Mesendoderm (in vitro differentiated cells): ENCODE results near the gene UBR3.
"Not testable (repeated sequence)": the region's sequence is repeated elsewhere in the genome, so short reads cannot be mapped to it uniquely, and the experiment has no call there.

Experiments used
- DNase-seq: peaks from one replicate; pipeline ENCODE4 v3.0.0; 2013
- H2AK5ac ChIP-seq: 2 replicates; pipeline ENCODE4 v1.6.1; 2013; ENCODE audit warnings: low read length, inconsistent platforms
- H2BK120ac ChIP-seq: 2 replicates; pipeline ENCODE4 v1.6.1; 2013; ENCODE audit warnings: low read depth, mild to moderate bottlenecking, low read length, moderate library complexity, mixed read lengths
- H2BK15ac ChIP-seq: replicated peaks from 2 replicates; pipeline ENCODE4 v1.6.1; 2013; ENCODE audit warnings: low read depth, mild to moderate bottlenecking, moderate library complexity
- H2BK5ac ChIP-seq: 2 replicates; pipeline ENCODE4 v1.6.1; 2013; ENCODE audit warnings: low read length, inconsistent platforms
- H3K18ac ChIP-seq: 2 replicates; pipeline ENCODE4 v1.6.1; 2013; ENCODE audit warnings: mild to moderate bottlenecking, low read length, mixed read lengths
- H3K23ac ChIP-seq: one replicate; pipeline ENCODE4 v1.6.1; 2013; ENCODE audit warnings: low read length
- H3K27ac ChIP-seq: 2 replicates; pipeline ENCODE4 v1.5.1; 2013; ENCODE audit warnings: low read depth, mild to moderate bottlenecking, inconsistent platforms, low read length, moderate library complexity
- H3K27me3 ChIP-seq: 2 replicates; pipeline ENCODE4 v1.6.1; 2013; ENCODE audit warnings: low read length, control low read depth, mild to moderate bottlenecking, inconsistent platforms; ENCODE audit not compliant: insufficient read depth, poor library complexity
- H3K36me3 ChIP-seq: 2 replicates; pipeline ENCODE4 v1.6.1; 2013; ENCODE audit warnings: low read length, inconsistent platforms; ENCODE audit not compliant: control insufficient read depth, insufficient read depth
- H3K4ac ChIP-seq: one replicate; pipeline ENCODE4 v1.6.1; 2013; ENCODE audit warnings: low read depth, mild to moderate bottlenecking, low read length, moderate library complexity
- H3K4me1 ChIP-seq: 2 replicates; pipeline ENCODE4 v1.6.1; 2013; ENCODE audit warnings: low read depth, low read length, inconsistent platforms; ENCODE audit not compliant: control insufficient read depth
- H3K4me2 ChIP-seq: 2 replicates; pipeline ENCODE4 v1.6.1; 2013; ENCODE audit warnings: low read length
- H3K4me3 ChIP-seq: 2 replicates; pipeline ENCODE4 v1.5.1; 2013; ENCODE audit warnings: mild to moderate bottlenecking, low read length
- H3K56ac ChIP-seq: one replicate; pipeline ENCODE4 v1.6.1; 2013; ENCODE audit warnings: low read length
- H3K79me1 ChIP-seq: 2 replicates; pipeline ENCODE4 v1.6.1; 2013; ENCODE audit warnings: low read length, inconsistent platforms
- H3K79me2 ChIP-seq: 2 replicates; pipeline ENCODE4 v1.6.1; 2013; ENCODE audit warnings: mild to moderate bottlenecking, low read length; ENCODE audit not compliant: control insufficient read depth, insufficient read depth
- H3K9ac ChIP-seq: 2 replicates; pipeline ENCODE4 v1.6.1; 2013; ENCODE audit warnings: low read length, inconsistent platforms
- H4K5ac ChIP-seq: one replicate; pipeline ENCODE4 v1.6.1; 2013; ENCODE audit warnings: low read length
- H4K8ac ChIP-seq: one replicate; pipeline ENCODE4 v1.6.1; 2013; ENCODE audit warnings: low read depth, mild to moderate bottlenecking, control low read depth, low read length, moderate library complexity
- WGBS: extraction: QIAGEN DNeasy Blood & Tissue Kit; methylation state at CpG from one replicate; pipeline ENCODE4 v1.1.7; 2013; ENCODE audit warnings: low lambda C conversion rate, missing lambda C conversion rate; ENCODE audit not compliant: insufficient coverage; ENCODE audit errors: extremely low coverage; 5-methylcytosine and 5-hydroxymethylcytosine counted together

Gene UBR3

GRCh38 chr2:169916623-169917022, 89.4 kb downstream of the UBR3 start:
- Histone ChIP-seq H3K23ac (no peak overlapping the region), H3K79me2 (no peaks in the 10 kb centered on the region), H3K4me2 (no peak overlapping the region), H2BK5ac (no peak overlapping the region), H3K4me1 (no peaks in the 10 kb centered on the region), H3K56ac (no peak overlapping the region), H2BK120ac (no peak overlapping the region), H3K79me1 (no peaks in the 10 kb centered on the region), H3K27ac (no peak overlapping the region), H3K9ac (no peak overlapping the region), H2BK15ac (no peak overlapping the region), H3K4me3 (no peak overlapping the region), H3K27me3 (no peaks in the 10 kb centered on the region), H4K8ac (no peak overlapping the region), H2AK5ac (no peak overlapping the region), H4K5ac (no peak overlapping the region), H3K4ac (no peak overlapping the region), H3K18ac (no peak overlapping the region), H3K36me3 (no peaks in the 10 kb centered on the region)
- no peak for DNase-seq

- Histone ChIP-seq H4K8ac (no peak overlapping the region), H3K79me1 (no peaks in the 10 kb centered on the region), H3K79me2 (no peaks in the 10 kb centered on the region), H2AK5ac (no peak overlapping the region), H3K18ac (no peak overlapping the region), H2BK15ac (no peak overlapping the region), H3K4ac (no peak overlapping the region), H2BK120ac (no peak overlapping the region), H3K4me2 (no peak overlapping the region), H3K36me3 (no peaks in the 10 kb centered on the region), H3K9ac (no peak overlapping the region), H2BK5ac (no peak overlapping the region), H3K23ac (no peak overlapping the region), H3K56ac (no peak overlapping the region), H3K4me1 (no peaks in the 10 kb centered on the region), H3K27me3 (no peaks in the 10 kb centered on the region), H3K4me3 (no peak overlapping the region), H4K5ac (no peak overlapping the region), H3K27ac (no peak overlapping the region)
- no peak for DNase-seq
Observed at GRCh38 chr2:169923977-169924376, 96.7 kb downstream of the UBR3 start.

- Histone ChIP-seq H4K8ac (no peak overlapping the region), H3K27ac (no peak overlapping the region), H3K4me2 (no peak overlapping the region), H3K4ac (no peak overlapping the region), H2AK5ac (no peak overlapping the region), H3K36me3 (no peaks in the 10 kb centered on the region), H3K4me1 (no peaks in the 10 kb centered on the region), H3K23ac (no peak overlapping the region), H4K5ac (no peak overlapping the region), H3K79me2 (no peaks in the 10 kb centered on the region), H3K18ac (no peak overlapping the region), H2BK120ac (no peak overlapping the region), H3K4me3 (no peak overlapping the region), H3K56ac (no peak overlapping the region), H2BK15ac (no peak overlapping the region), H2BK5ac (no peak overlapping the region), H3K9ac (no peak overlapping the region), H3K79me1 (no peaks in the 10 kb centered on the region), H3K27me3 (no peaks in the 10 kb centered on the region)
- no CpG with 5 or more reads among the region's 2 CpGs for WGBS
- no peak for DNase-seq
Observed at GRCh38 chr2:169925968-169926367, 98.7 kb downstream of the UBR3 start.

GRCh38 chr2:169928463-169928864, 101.2 kb downstream of the UBR3 start:
- no peak overlapping the region for H2AK5ac ChIP-seq
- H4K8ac ChIP-seq, result no peak overlapping the region
- no CpG with 5 or more reads among the region's 1 CpG for whole genome bisulfite sequencing
- H3K4me3 ChIP-seq, result no peak overlapping the region
- no peak overlapping the region for H2BK5ac ChIP-seq
- H3K27me3 ChIP-seq, result no peaks in the 10 kb centered on the region
- no peak overlapping the region for H2BK15ac ChIP-seq
- no peak overlapping the region for H3K4me2 ChIP-seq
- H3K18ac ChIP-seq, result no peak overlapping the region
- no peaks in the 10 kb centered on the region for H3K79me2 ChIP-seq
- no peak overlapping the region for H2BK120ac ChIP-seq
- no peaks in the 10 kb centered on the region for H3K4me1 ChIP-seq
- no peaks in the 10 kb centered on the region for H3K79me1 ChIP-seq
- H4K5ac ChIP-seq, result no peak overlapping the region
- no peak overlapping the region for H3K9ac ChIP-seq
- H3K27ac ChIP-seq, result no peak overlapping the region
- H3K36me3 ChIP-seq, result no peaks in the 10 kb centered on the region
- DNase-seq, result peak; percentile 39
- H3K56ac ChIP-seq, result no peak overlapping the region
- no peak overlapping the region for H3K23ac ChIP-seq
- H3K4ac ChIP-seq, result no peak overlapping the region

- no peak overlapping the region for H3K4me2 ChIP-seq
- H3K4me1 ChIP-seq, result no peaks in the 10 kb centered on the region
- H2BK5ac ChIP-seq, result no peak overlapping the region
- no peak overlapping the region for H3K4ac ChIP-seq
- no peak overlapping the region for H4K5ac ChIP-seq
- no peak overlapping the region for H3K18ac ChIP-seq
- H2AK5ac ChIP-seq, result no peak overlapping the region
- no peak overlapping the region for H3K27ac ChIP-seq
- DNase-seq, result peak; percentile 26
- H2BK120ac ChIP-seq, result no peak overlapping the region
- H3K36me3 ChIP-seq, result no peaks in the 10 kb centered on the region
- H2BK15ac ChIP-seq, result no peak overlapping the region
- no CpG with 5 or more reads among the region's 2 CpGs for WGBS
- H3K27me3 ChIP-seq, result no peaks in the 10 kb centered on the region
- no peak overlapping the region for H3K23ac ChIP-seq
- no peak overlapping the region for H3K56ac ChIP-seq
- no peak overlapping the region for H4K8ac ChIP-seq
- H3K4me3 ChIP-seq, result no peak overlapping the region
- H3K79me2 ChIP-seq, result no peaks in the 10 kb centered on the region
- no peaks in the 10 kb centered on the region for H3K79me1 ChIP-seq
- no peak overlapping the region for H3K9ac ChIP-seq
Observed at GRCh38 chr2:169933124-169933711, 106.0 kb downstream of the UBR3 start.

GRCh38 chr2:169936652-169937051, 109.4 kb downstream of the UBR3 start:
- H3K4me1 ChIP-seq, result not testable (repeated sequence)

More at GRCh38 chr2:169936652-169937051, 109.4 kb downstream of the UBR3 start:
- not testable (repeated sequence) for DNase-seq, H4K8ac ChIP-seq, H3K4ac ChIP-seq, H3K56ac ChIP-seq, H2BK120ac ChIP-seq, H4K5ac ChIP-seq, H3K4me2 ChIP-seq, H3K4me3 ChIP-seq, H3K18ac ChIP-seq, H3K27me3 ChIP-seq, H2AK5ac ChIP-seq, H3K23ac ChIP-seq, H3K36me3 ChIP-seq, H3K27ac ChIP-seq, H3K9ac ChIP-seq, H3K79me1 ChIP-seq, H2BK15ac ChIP-seq, H2BK5ac ChIP-seq, H3K79me2 ChIP-seq
- no CpG with 5 or more reads among the region's 5 CpGs for WGBS
